Measurements from ENCODE around the gene C5orf63.

The C5orf63 gene

DNA sequence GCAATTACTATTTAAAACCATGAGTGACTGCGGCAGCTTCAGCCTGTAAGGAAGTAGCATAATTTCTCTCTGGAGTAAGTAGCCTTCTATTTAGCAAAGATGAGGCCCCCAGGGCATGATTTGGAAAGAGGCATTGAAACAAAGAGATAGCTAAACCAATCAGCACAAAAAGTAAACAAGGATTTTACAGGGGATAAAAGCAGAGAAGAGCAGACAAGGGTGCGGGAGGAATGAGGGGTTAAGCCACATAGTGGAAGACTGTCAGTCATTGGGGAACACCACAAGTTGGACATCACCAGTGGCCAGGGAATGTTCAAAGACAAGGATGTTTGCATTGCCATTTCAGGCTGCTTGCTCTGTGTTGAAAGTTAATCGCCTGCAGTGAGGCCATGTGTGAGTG, 24.0 kb upstream of the C5orf63 start:
- H3K4me3 ChIP-seq (ENCODE audit: control insufficient read depth, low read depth, low read length): no peak overlapping the region
- no peak for DNase-seq (ENCODE audit: low read depth)
- TF ChIP-seq, protein P1, sequence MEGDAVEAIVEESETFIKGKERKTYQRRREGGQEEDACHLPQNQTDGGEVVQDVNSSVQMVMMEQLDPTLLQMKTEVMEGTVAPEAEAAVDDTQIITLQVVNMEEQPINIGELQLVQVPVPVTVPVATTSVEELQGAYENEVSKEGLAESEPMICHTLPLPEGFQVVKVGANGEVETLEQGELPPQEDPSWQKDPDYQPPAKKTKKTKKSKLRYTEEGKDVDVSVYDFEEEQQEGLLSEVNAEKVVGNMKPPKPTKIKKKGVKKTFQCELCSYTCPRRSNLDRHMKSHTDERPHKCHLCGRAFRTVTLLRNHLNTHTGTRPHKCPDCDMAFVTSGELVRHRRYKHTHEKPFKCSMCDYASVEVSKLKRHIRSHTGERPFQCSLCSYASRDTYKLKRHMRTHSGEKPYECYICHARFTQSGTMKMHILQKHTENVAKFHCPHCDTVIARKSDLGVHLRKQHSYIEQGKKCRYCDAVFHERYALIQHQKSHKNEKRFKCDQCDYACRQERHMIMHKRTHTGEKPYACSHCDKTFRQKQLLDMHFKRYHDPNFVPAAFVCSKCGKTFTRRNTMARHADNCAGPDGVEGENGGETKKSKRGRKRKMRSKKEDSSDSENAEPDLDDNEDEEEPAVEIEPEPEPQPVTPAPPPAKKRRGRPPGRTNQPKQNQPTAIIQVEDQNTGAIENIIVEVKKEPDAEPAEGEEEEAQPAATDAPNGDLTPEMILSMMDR (IDR thresholded peaks at IDR 0.05; ENCODE audit: control insufficient read depth, insufficient read depth, low read depth, low read length, missing control alignments): no peak

DNA sequence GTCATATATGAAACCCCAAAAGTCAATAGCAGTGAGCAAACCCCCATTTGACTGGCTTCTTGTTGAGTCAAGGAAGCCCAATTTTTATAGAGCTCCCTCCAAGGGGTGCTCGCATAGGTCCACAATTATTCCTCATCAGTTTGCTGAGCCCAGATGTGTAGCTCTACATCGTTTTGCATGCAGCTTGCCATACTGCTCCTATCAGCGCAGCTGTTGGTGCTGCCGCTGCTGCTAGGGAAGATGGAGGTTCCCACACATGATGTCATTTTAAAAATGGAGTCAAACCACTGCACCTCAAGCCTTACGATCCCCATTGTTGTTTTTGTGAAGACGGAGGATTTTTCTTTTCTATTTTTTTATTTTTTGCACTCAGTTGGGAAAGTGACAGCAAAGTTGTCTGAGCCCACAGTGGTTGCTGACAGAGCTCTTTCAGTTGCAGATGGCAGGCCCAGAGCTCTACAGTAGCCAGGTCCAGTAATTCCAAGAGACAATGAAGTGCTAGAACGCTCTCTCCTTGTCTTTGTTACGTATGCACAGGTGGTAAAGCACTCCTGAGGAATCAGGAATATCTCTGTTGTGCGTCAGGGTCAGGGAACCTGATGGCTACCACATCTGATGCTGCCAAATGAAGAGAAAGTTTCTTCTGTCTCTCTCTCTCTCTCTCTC, 23.2 kb upstream of the C5orf63 start:
- no peak for DNase-seq (ENCODE audit: low read depth)
- no peak overlapping the region for H3K4me3 ChIP-seq (ENCODE audit: control insufficient read depth, low read depth, low read length)
- TF ChIP-seq, protein P1 (IDR thresholded peaks at IDR 0.05; ENCODE audit: control insufficient read depth, insufficient read depth, low read depth, low read length, missing control alignments): no peak

DNA sequence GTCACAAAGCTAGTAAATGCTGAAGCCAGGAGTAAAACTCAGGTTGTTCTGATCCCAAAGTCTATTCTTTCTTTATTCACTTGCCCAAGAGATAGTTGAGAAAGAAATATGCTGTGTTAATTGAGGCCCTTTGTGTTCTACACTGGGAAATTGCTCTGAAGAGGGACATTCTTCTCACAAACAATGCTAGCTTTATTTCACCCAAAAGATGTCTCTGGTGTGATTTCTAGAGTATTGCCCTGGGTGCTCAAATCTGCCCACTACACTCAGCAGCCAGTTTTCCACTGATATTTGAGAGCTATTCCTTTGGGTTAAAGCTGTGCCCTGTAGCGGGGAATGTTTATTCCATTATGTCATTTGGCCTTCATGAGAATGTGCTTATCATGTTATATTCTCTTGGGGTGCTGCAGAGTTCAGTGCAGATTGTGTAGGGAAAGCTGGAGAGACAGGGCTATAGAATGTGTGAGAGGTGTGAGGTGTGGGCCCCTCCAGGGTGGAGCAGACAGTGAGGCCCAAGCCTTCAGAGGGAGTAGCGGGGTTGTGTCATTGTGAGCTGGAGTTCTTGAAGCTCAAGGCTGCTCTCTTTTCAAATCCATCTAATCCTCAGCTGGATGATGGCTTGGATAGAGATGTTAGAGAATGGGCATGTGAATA, 21.0 kb upstream of the C5orf63 start:
- TF ChIP-seq, protein P1 (IDR thresholded peaks at IDR 0.05; ENCODE audit: control insufficient read depth, insufficient read depth, low read depth, low read length, missing control alignments): no peak
- DNase-seq (ENCODE audit: low read depth): no peak
- no peak overlapping the region for H3K4me3 ChIP-seq (ENCODE audit: control insufficient read depth, low read depth, low read length)

DNA sequence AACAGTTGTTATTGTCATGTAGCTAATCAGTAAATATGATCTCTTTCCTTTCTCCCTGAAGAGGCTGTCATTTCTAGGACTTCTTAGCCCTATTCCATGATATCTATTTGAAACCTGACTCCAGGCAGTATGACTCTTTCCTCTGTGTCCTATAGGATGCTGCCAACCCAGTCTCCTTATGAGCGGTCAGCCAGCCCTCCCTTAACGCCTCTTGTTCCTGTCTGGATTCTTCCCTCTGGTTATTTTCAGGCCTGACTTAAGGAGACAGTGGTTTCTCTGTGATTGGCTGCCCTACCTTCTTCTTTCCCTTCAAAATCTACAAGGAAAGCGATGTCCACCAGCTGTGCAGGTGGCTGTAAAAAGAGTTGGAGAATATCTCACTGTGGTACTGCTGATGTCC, 19.4 kb upstream of the C5orf63 start:
- no peak overlapping the region for H3K4me3 ChIP-seq (ENCODE audit: control insufficient read depth, low read depth, low read length)
- TF ChIP-seq, protein P1 (IDR thresholded peaks at IDR 0.05; ENCODE audit: control insufficient read depth, insufficient read depth, low read depth, low read length, missing control alignments): no peak
- peak; percentile 34 for DNase-seq (ENCODE audit: low read depth)

DNA sequence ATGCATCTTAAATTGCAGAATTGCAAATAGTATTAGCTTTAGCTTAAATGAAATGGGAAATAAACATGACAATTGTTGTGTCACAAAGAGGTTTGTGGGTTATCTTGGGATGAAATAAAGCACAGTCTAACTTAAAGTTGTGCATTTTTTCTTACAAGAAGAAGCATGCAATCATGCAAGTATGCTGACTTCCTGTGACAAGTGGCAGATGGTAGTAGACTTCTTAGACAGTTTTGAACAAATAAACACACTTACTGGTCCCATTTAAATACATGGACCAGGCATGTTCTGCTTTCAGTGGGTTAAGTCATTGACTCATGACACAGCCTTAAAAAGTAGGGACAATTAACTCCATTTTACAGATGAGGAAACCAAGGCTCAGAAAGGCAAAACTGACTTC, 15.9 kb upstream of the C5orf63 start:
- TF ChIP-seq, protein P1 (IDR thresholded peaks at IDR 0.05; ENCODE audit: control insufficient read depth, insufficient read depth, low read depth, low read length, missing control alignments): no peak
- no peak for DNase-seq (ENCODE audit: low read depth)

DNA sequence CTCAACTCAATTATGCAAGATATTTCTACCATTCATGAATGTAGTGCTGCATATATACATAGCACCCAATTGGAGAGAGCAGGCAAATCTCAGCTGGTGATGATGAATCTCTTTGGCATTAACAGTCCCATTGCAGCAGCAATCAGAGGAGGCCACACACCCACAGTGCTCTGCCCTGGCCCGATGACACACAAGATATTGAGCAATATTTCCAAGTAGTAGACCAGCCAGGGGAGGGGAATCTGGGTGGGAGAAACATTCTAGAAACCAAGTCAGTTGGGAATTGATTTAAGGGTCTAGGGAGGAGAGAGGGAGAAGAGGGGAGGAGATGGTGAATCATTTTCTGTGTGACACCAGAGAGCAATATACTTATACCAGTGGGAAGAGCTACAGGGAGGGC, 14.9 kb upstream of the C5orf63 start:
- peak; percentile 98 for DNase-seq (ENCODE audit: low read depth)
- TF ChIP-seq, protein P1 (IDR thresholded peaks at IDR 0.05; ENCODE audit: control insufficient read depth, insufficient read depth, low read depth, low read length, missing control alignments): no peak
- H3K4me3 ChIP-seq (ENCODE audit: control insufficient read depth, low read depth, low read length): no peak overlapping the region

More for the DNA sequence above, 15.9 kb upstream of the C5orf63 start:
- H3K4me3 ChIP-seq (ENCODE audit: control insufficient read depth, low read depth, low read length): no peak overlapping the region
